Measurements from ENCODE around the gene TSNAX.
"Not testable (repeated sequence)": the region's sequence is repeated elsewhere in the genome, so short reads cannot be mapped to it uniquely, and the experiment has no call there.

The TSNAX gene

DNA sequence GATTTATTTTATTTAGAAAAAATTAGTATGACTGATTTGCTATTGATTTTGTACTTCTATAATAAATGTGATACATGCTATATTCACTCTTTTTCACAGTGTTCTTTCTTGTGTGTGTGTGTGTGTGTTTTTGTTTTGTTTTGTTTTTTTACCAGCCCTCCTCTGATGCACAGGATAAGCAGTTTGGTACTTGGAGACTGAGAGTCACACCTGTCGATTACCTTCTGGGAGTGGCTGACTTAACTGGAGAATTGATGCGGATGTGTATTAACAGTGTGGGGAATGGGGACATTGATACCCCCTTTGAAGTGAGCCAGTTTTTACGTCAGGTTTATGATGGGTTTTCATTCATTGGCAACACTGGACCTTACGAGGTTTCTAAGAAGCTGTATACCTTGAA lies 35.9 kb downstream of the TSNAX start:
- DNase-seq: no peak

- DNase-seq: no peak
These were observed 38.0 kb downstream of the TSNAX start for GRCh38 chr1:231566496-231566895.

DNA sequence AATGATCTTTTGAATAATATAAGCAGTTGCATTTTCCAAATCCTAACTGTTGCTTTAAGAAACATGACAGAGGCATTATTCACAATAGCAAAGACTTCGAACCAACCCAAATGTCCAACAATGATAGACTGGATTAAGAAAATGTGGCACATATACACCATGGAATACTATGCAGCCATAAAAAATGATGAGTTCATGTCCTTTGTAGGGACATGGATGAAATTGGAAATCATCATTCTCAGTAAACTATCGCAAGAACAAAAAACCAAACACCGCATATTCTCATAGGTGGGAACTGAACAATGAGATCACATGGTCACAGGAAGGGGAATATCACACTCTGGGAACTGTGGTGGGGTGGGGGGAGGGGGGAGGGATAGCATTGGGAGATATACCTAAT lies 41.8 kb downstream of the TSNAX start:
- DNase-seq: not testable (repeated sequence)

DNA sequence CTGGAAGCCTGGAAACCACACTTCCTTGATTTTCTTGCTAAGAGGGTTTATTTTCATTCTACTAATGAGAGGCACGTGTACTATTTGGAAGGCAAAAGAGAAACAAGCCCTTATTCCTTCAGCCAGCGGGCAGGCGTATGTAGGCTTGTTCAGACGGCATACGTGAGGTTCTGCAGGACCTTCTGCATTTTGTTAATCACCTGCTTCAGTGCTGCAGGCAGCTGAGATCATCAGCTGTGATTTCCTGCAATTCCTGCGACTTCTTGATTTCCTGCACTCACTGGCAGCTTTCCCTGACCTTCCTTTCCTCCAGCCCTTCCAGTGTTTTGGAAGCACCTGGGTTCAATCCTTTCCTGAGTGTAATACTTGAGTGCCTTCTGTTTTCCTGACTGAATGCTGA lies 43.4 kb downstream of the TSNAX start:
- no peak for DNase-seq

- no peak for DNase-seq
These were observed 47.0 kb downstream of the TSNAX start for GRCh38 chr1:231575472-231575871.

DNA sequence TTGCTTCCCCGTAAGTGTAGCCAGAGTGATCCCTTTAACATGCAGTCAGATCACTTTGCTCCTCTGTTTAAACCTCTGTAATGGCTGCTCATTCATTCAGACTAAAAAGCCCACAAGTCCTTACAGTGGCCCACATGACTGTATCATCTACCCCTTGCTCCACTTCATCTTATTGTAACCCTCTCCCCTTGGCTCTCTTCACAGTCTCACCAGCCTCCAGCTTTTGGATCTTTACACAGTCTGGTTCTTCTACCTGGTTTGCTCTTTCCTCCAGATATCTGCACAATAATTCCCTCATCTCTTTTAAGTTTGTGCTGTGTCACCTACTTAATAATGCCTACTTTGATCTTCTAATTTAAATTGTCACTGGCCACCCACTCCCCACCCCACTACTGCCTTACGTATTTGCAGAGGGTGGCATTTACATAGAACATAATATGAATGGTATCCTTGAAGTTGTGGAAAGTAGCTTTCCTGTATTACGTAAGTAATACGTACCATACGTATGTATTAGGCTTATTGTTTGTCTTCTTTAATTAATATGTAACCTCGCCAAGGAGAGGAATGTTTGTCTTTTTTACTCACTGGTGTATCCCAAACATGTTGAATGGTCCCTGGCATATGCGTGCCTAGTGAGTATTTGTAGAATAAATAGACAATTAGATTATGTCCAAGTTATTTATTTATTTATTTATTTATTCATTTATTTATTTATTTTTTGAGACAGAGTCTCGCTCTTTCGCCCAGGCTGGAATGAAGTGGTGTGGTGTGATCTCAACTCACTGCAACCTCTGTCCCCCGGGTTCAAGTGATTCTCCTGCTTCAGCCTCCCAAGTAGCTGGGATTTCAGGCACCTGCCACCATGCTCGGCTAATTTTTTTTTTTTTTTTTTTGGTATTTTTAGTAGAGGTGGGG lies 48.6 kb downstream of the TSNAX start:
- no peak for DNase-seq

DNA sequence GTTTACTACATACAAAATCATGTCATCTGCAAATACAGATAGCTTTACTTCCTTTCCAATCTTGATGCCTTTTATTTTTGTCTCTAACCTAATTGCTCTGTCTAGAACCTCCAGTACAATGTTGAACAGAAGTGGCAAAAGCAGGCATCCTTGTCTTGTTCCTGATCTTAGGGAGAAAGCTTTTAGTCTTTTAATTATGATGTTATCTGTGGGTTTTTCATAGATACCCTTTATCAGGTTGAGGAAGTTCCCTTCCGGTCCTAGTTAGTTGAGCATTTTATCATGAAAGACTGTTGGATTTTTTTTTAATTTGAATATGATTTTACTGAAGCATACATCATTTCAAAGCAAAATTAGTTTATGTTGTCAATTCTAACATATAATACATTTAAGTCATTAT lies 52.4 kb downstream of the TSNAX start:
- no peak for DNase-seq

DNA sequence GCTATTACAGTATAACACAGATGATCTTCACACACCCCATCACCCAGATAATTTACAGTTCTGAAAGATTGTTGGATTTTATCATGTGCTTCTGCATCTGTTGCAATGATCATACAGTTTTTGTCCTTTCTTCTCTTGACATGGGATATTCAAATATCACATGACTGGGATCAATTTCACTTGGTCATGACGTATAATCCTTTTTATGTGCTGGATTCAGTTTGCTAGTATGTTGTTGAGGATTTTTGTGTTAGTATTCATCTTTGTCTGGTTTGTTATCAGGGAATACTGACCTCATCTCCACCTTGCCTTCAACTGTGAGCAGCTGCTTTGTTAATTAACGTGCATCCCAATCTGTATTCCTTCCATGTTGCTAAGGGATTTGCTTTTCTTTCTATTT lies 53.4 kb downstream of the TSNAX start:
- DNase-seq: no peak

GRCh38 chr1:231583376-231583775 lies 54.9 kb downstream of the TSNAX start:
- no peak for DNase-seq

DNA sequence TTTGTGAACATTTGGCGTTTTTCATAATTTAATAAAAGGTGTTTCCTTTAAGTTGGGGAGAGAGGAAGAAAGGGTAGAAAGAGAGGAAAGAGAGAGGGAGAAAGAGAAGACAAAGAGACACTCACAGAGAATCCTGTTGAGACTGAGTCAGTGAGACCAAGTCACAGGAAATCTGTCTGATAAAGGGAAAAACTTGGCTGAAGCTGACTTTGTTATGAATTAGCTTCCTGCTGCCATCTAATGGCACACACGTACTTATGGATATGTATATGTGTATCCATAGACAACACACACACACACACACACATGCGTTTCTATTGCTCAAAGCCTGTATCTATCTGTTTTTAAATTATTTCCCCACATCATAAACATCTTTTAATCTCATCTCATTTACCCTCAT lies 55.6 kb downstream of the TSNAX start:
- DNase-seq: no peak

DNA sequence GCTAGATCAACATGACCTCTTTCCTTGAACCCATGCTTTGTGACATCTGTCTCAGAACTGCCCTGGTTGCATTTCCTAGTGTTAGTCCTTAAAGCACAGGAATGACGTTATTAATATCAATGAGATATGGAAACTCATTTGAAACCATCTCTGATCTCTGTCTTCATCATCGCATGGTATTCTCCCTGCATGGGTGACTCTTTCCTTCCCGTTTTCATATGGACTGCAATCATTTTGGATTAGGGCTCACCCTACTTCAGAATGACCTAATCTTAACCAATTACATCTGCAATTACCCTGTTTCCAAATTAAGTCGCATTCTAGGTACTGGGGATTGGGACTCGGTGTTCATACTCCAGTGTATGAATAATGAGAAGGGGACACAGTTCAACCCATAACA lies 56.5 kb downstream of the TSNAX start:
- no peak for DNase-seq

GRCh38 chr1:231590453-231591198 lies 62.2 kb downstream of the TSNAX start:
- DNase-seq: no peak

DNA sequence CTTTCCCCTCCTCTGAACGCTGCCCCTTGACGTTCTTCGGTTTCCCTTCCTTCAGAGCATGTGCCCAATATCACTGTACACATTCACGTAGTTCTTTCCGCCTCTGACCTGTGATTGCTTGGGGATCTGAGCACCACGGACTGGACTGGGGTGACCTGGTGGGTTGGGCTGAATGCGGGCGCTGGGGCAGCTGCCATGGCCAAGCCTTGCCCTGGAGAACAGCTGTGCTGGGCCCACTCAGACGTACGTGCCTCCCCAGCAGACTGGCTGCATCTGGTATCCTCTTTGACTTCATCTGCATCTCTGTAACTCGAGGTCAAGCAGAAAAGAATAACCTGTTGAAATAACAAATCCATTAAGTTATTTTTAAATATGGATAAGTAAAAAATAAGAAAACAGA lies 63.0 kb downstream of the TSNAX start:
- no peak for DNase-seq

GRCh38 chr1:231592809-231593208 lies 64.3 kb downstream of the TSNAX start:
- DNase-seq: no peak

GRCh38 chr1:231593264-231593663 lies 64.8 kb downstream of the TSNAX start:
- not testable (repeated sequence) for DNase-seq

- no peak for DNase-seq
These were observed 65.7 kb downstream of the TSNAX start for GRCh38 chr1:231594123-231594522.

DNA sequence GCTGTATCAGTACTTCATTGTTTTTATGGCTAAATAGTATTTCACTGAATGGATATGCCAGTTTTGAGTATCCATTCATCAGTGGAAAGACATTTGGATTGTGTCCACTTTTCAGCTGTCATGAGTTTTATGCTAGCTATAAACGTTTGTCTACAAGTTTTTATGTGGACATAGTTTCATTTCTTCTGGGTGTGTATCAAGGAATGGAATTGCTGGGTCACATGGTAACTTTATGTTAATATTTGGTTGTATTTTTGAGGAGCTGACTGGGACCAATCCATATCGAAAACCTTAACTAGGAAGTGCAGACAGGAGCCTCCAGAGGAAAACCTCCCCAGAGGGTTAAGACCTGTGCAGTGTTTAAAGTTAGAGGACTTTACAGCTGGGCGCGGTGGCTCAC lies 66.3 kb downstream of the TSNAX start:
- DNase-seq: no peak

DNA sequence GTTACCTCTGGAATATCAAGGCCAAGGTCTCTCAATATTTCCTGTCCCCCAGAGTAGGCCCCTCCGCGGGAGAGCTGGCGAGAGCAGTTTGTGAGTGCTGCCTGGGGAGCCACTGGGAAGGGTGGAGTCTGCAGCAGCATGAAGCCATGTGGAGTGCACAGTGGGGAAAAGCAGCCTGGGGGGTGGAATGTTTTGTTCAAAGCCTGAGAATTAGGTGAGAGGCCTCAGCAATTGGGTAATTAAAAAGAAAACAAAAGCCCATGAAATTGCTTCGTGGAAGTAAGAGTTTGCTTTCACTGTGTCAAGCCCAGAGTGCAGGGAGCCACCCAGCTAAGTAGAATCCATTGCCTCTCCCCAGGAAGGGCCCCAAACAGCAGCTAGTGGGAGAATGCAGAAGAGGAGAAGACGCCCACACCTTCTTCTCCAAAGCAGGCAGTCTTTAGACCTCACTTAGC lies 67.9 kb downstream of the TSNAX start:
- no peak for DNase-seq

DNA sequence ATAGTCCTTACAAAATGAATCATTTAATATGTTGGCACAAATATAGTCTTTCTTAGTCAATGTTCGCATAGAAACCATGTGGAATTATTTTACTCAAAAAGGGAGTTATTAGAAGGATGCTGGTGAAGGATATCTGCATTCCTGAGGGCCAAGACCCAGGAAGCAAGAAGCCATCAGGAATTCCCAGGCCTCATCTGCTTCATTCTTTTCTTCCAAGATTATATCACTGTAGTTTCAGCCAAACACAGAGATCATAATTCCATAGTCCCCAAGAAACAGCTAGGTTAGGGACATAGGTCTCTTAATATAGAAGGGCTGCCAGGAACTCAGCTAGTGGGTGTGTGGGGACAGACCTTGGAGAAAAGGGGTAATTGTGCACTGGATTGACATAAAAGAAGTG lies 69.5 kb downstream of the TSNAX start:
- no peak for DNase-seq

DNA sequence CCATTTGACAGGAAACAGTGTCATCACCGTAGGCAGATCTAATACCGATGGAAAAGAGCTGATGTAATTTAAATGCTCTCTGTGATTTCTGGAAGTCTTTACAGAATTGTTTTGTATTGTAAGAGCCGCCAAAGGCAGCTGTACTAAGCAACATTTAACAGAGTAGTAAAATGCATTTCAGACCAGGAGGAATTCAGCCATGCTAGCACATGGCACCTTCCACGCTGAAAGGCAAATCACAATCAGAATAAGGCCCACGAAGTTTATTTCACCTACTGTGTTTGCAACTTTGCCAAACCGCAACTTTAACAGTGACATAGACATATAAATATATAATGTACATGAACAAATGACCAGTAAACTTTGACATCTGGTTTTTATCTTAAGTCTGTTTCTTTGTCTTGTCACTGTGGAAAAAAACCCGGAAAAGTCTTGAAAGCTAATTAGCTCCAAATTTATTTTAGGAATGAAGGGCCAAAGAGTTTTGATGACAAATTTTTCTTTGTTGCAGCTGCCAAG lies 72.0 kb downstream of the TSNAX start:
- DNase-seq: no peak

GRCh38 chr1:231601824-231602672 lies 73.6 kb downstream of the TSNAX start:
- no peak for DNase-seq

GRCh38 chr1:231602673-231602984 lies 74.2 kb downstream of the TSNAX start:
- no peak for DNase-seq
